ENCODE data around the gene EIPR1. TPM values are rescaled to one million over a fixed set of nuclear protein-coding genes. Genes with fewer than 3 reads are reported as not detected.

EIPR1 gene
- total and polyA plus RNA-seq, 2 donors (not counting 1 experiment from before 2014, with no cell fraction given), result 22.3 to 23.9 TPM

DNA sequence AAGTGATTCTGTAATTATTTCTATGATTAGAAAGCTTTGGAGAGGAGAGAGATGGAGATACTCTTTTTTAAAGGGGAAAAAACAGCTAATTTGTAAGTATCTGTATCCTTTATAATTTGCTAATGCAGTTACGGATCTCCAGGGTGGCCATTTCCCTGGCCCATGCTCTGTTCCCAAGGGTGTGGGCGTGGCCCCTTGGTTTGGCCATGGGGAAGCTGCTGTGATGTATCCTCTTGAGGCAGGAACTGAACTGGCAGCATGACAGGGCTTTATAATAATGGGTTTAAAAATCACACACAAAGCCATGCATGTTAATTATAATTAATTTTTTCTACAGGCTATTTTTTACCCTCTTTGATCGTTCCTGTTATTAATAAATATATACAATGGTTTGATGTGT lies 28.9 kb upstream of the EIPR1 start:
- H3K4me2 ChIP-seq (ENCODE audit: extremely low read depth, insufficient read depth, low read length), result no peak overlapping the region
- H3K4me3 ChIP-seq (replicated peaks in 1 of 4; ENCODE audit: control extremely low read depth in 1 of 4, insufficient read depth in 1 of 4, low read depth in 3 of 4, low read length in 4 of 4), result no peak overlapping the region
- no peaks in the 10 kb centered on the region for H4K20me1 ChIP-seq (ENCODE audit: control insufficient read depth, extremely low read depth, insufficient read depth, low read length)
- no peak overlapping the region for H3K9ac ChIP-seq (ENCODE audit: insufficient read depth, low read length)
- H3K36me3 ChIP-seq (ENCODE audit: control insufficient read depth, insufficient read depth, low read length), result peaks cover 2% of the 10 kb centered on the region
- no peaks in the 10 kb centered on the region for H3K4me1 ChIP-seq (ENCODE audit: control insufficient read depth, extremely low read depth, insufficient read depth, low read length)
- H3K79me2 ChIP-seq (ENCODE audit: control insufficient read depth, insufficient read depth, low read length), result no peaks in the 10 kb centered on the region
- TF ChIP-seq EZH2 (IDR thresholded peaks at IDR 0.05; ENCODE audit: low read length, missing control alignments), result no peak
- TF ChIP-seq, protein P1, sequence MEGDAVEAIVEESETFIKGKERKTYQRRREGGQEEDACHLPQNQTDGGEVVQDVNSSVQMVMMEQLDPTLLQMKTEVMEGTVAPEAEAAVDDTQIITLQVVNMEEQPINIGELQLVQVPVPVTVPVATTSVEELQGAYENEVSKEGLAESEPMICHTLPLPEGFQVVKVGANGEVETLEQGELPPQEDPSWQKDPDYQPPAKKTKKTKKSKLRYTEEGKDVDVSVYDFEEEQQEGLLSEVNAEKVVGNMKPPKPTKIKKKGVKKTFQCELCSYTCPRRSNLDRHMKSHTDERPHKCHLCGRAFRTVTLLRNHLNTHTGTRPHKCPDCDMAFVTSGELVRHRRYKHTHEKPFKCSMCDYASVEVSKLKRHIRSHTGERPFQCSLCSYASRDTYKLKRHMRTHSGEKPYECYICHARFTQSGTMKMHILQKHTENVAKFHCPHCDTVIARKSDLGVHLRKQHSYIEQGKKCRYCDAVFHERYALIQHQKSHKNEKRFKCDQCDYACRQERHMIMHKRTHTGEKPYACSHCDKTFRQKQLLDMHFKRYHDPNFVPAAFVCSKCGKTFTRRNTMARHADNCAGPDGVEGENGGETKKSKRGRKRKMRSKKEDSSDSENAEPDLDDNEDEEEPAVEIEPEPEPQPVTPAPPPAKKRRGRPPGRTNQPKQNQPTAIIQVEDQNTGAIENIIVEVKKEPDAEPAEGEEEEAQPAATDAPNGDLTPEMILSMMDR (conservative IDR thresholded peaks at IDR 0.05 in 1 of 2, IDR thresholded peaks at IDR 0.05 in 1 of 2; ENCODE audit: low read depth in 1 of 2, low read length in 2 of 2), result no peak
- no peak overlapping the region for H2AFZ ChIP-seq (ENCODE audit: low read length)
- no peak for DNase-seq (ENCODE audit: low read depth in 2 of 2)
- H3K9me3 ChIP-seq (ENCODE audit: control insufficient read depth, insufficient read depth, low read depth, low read length), result no peaks in the 10 kb centered on the region
- no peaks in the 10 kb centered on the region for H3K27me3 ChIP-seq (ENCODE audit: control insufficient read depth, insufficient read depth, low read length)
- H3K27ac ChIP-seq (ENCODE audit: insufficient read depth, low read length), result no peak overlapping the region

DNA sequence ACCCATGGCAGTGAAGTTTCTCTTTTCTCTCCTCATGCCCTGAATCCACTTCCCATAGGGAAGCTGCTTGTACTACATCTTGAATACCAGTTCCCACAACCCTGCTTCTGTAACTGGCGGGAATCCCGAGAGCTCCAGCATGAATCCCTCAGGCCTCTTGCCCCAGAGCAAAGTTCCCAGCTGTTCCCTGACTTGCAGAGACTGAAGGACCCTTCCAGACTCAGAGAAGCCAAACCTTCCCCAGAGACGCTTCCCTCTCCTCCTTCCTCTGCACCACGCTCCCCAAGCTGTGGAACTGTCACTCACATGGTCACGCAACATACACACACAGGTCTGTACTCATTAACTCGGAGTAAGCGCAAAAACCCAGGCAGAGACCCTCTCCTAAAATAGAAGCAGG lies 28.3 kb upstream of the EIPR1 start:
- Histone ChIP-seq H3K79me2 (ENCODE audit: control insufficient read depth, insufficient read depth, low read length) (no peaks in the 10 kb centered on the region), H3K9me3 (ENCODE audit: control insufficient read depth, insufficient read depth, low read depth, low read length) (no peaks in the 10 kb centered on the region), H2AFZ (ENCODE audit: low read length) (no peak overlapping the region), H3K4me1 (ENCODE audit: control insufficient read depth, extremely low read depth, insufficient read depth, low read length) (no peaks in the 10 kb centered on the region), H3K4me2 (ENCODE audit: extremely low read depth, insufficient read depth, low read length) (no peak overlapping the region), H3K9ac (ENCODE audit: insufficient read depth, low read length) (no peak overlapping the region), H3K27me3 (ENCODE audit: control insufficient read depth, insufficient read depth, low read length) (no peaks in the 10 kb centered on the region), H3K27ac (ENCODE audit: insufficient read depth, low read length) (no peak overlapping the region), H4K20me1 (ENCODE audit: control insufficient read depth, extremely low read depth, insufficient read depth, low read length) (no peaks in the 10 kb centered on the region), H3K36me3 (ENCODE audit: control insufficient read depth, insufficient read depth, low read length) (peaks cover 5% of the 10 kb centered on the region), H3K4me3 (replicated peaks in 1 of 4; ENCODE audit: control extremely low read depth in 1 of 4, insufficient read depth in 1 of 4, low read depth in 3 of 4, low read length in 4 of 4) (no peak overlapping the region)
- no peak for DNase-seq (ENCODE audit: low read depth in 2 of 2)
- TF ChIP-seq, protein P1 (conservative IDR thresholded peaks at IDR 0.05 in 1 of 2, IDR thresholded peaks at IDR 0.05 in 1 of 2; ENCODE audit: low read depth in 1 of 2, low read length in 2 of 2), result no peak
- TF ChIP-seq EZH2 (IDR thresholded peaks at IDR 0.05; ENCODE audit: low read length, missing control alignments), result no peak

DNA sequence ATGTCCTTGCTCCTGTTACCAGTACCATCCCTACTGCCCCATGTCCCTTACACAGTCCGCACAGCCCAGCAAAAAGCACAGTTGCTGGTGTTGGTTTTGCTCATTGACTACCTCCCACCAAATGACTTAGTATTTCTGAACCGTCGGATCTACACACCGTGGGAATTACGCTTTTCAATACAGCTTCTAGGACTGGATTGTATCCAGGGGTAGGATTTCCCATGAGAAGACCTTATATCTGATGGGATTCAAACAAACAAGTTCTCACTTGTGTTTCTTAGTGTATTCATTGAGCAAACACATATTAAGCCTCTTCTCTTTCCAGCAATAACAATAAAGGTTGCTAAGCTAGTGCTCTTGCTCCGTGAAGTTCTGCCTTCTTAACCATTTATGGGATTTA lies 27.7 kb upstream of the EIPR1 start:
- Histone ChIP-seq H3K27me3 (ENCODE audit: control insufficient read depth, insufficient read depth, low read length) (no peaks in the 10 kb centered on the region), H3K36me3 (ENCODE audit: control insufficient read depth, insufficient read depth, low read length) (peaks cover 9% of the 10 kb centered on the region), H3K4me1 (ENCODE audit: control insufficient read depth, extremely low read depth, insufficient read depth, low read length) (no peaks in the 10 kb centered on the region), H3K4me2 (ENCODE audit: extremely low read depth, insufficient read depth, low read length) (no peak overlapping the region), H3K27ac (ENCODE audit: insufficient read depth, low read length) (no peak overlapping the region), H3K9me3 (ENCODE audit: control insufficient read depth, insufficient read depth, low read depth, low read length) (no peaks in the 10 kb centered on the region), H3K4me3 (replicated peaks in 1 of 4; ENCODE audit: control extremely low read depth in 1 of 4, insufficient read depth in 1 of 4, low read depth in 3 of 4, low read length in 4 of 4) (no peak overlapping the region), H4K20me1 (ENCODE audit: control insufficient read depth, extremely low read depth, insufficient read depth, low read length) (no peaks in the 10 kb centered on the region), H3K79me2 (ENCODE audit: control insufficient read depth, insufficient read depth, low read length) (no peaks in the 10 kb centered on the region), H3K9ac (ENCODE audit: insufficient read depth, low read length) (no peak overlapping the region), H2AFZ (ENCODE audit: low read length) (no peak overlapping the region)
- no peak for DNase-seq (ENCODE audit: low read depth in 2 of 2)
- TF ChIP-seq, protein P1 (conservative IDR thresholded peaks at IDR 0.05 in 1 of 2, IDR thresholded peaks at IDR 0.05 in 1 of 2; ENCODE audit: low read depth in 1 of 2, low read length in 2 of 2), result no peak
- TF ChIP-seq EZH2 (IDR thresholded peaks at IDR 0.05; ENCODE audit: low read length, missing control alignments), result no peak
